Pancreas (tissue), 10 donors: ENCODE data around the gene ITFG1. TPM values are rescaled to one million over a fixed set of nuclear protein-coding genes. Genes with fewer than 3 reads are reported as not detected.
"Not testable (repeated sequence)": the region's sequence is repeated elsewhere in the genome, so short reads cannot be mapped to it uniquely, and the experiment has no call there.

Source experiments
- ATAC-seq, 4 donors: fragments of 200-7000 bp; cut with Tn5 transposase; one replicate each; pipeline versions ENCODE4 v1.8.0 to v1.9.1; 2020; ENCODE audit warnings: mild to moderate bottlenecking in 4 of 4, moderate library complexity in 4 of 4
- DNase-seq, 6 donors: peaks; one replicate each; pipeline ENCODE4 v3.0.0-alpha.2; 2020
- FAIRE-seq: peaks from 2 replicates; lab custom pipeline; 2012; peaks lifted over from hg19 to GRCh38; lab: Jason Lieb, UNC
- H3K27ac ChIP-seq, 4 donors: fragments of 200-600 bp; sonication (generic); 1 replicate in 3 of 4; 2 replicates in 1 of 4; pipeline versions ENCODE4 v1.5.0 to v1.8.0; 2020
- H3K27me3 ChIP-seq, 4 donors: fragments of 200-600 bp; one replicate each; pipeline ENCODE4 v1.8.0; 2021
- H3K36me3 ChIP-seq, 3 donors: fragments of 200-600 bp; sonication (generic) in 1 of 3; one replicate each; pipeline versions ENCODE4 v1.5.0 to v1.8.0; 2020 to 2021
- H3K4me1 ChIP-seq, 3 donors: fragments of 200-600 bp; one replicate each; pipeline ENCODE4 v1.8.0; 2021
- H3K4me3 ChIP-seq, 4 donors: fragments of 200-600 bp; sonication (generic) in 2 of 4; one replicate each; pipeline versions ENCODE4 v1.5.0 to v1.8.0; 2020 to 2021
- H3K9me3 ChIP-seq, 4 donors: fragments of 200-600 bp; one replicate each; pipeline ENCODE4 v1.8.0; 2021
- WGBS, 2 donors: extraction: QIAGEN DNeasy Blood & Tissue Kit; methylation state at CpG; one replicate each; pipeline ENCODE4 v1.1.7; 2013; 5-methylcytosine and 5-hydroxymethylcytosine counted together
- intact Hi-C, 3 donors: fragments of 100-400 bp; cut with DNase I; formaldehyde crosslinking; loops; one replicate each; pipeline versions ENCODE4 v1.11.1 to v1.14.2; 2022
- polyA plus RNA-seq, 2 donors: library from polyadenylated mRNA; stranded (reverse); fragments of 200-250 nt; gene quantifications; one replicate each; pipeline ENCODE4 v1.2.3, GENCODE V29; 2013
- total RNA-seq, 6 donors: library from RNA; stranded (reverse); fragmentation: NEBNext Ultra II Directional in 4 of 6; extraction: Animal tissue kit (Norgen Biotek cat#: 25700) in 4 of 6; gene quantifications; one replicate each; pipeline versions ENCODE4 v1.2.1 to v1.2.4, GENCODE V29; 2021 to 2023
- TF ChIP-seq, protein P1 (sequence below), 4 donors: fragments of 200-600 bp; sonication (generic) in 3 of 4; IDR thresholded peaks; one replicate each; pipeline versions ENCODE4 v1.5.0 to v1.8.0; 2021; ENCODE audit warnings: antibody characterized with exemption in 4 of 4
- donor health status: healthy with polysubstance abuse.
- donor health status: DM: no; HTN: no; CAD: no; lungs with moderate emphysema.
- donor health status: DM: no; HTN: no; CAD: no.
- donor health status: control.
- donor health status: control.
- donor health status: Bipolar disorder and iron deficiency.
- donor health status: DM: yes; HTN: yes; CAD: no.
- donor health status: DM: no; HTN: no; CAD: no.
- donor health status: DM: no; HTN: no; CAD: no.
- donor health status: DM: yes; HTN: yes; CAD: no.

Gene ITFG1
- total and polyA plus RNA-seq, 8 donors = 5.9 to 33.9 (median 21.2) TPM

GRCh38 chr16:47358816-47359215, 102.0 kb downstream of the ITFG1 start:
- Histone ChIP-seq H3K36me3 (no peaks in the 10 kb centered on the region), H3K27me3 (no peaks in the 10 kb centered on the region), H3K4me3 (no peak overlapping the region), H3K4me1 (no peaks in the 10 kb centered on the region), H3K9me3 (no peaks in the 10 kb centered on the region), H3K27ac (no peak overlapping the region)
- DNase-seq (no peak), FAIRE-seq (no peak), ATAC-seq (no peak)
- intact Hi-C loops = no loop called here
- 93 to 100% methylated on average over 2 of the region's 2 CpGs for WGBS, 2 donors
- TF ChIP-seq, protein P1, sequence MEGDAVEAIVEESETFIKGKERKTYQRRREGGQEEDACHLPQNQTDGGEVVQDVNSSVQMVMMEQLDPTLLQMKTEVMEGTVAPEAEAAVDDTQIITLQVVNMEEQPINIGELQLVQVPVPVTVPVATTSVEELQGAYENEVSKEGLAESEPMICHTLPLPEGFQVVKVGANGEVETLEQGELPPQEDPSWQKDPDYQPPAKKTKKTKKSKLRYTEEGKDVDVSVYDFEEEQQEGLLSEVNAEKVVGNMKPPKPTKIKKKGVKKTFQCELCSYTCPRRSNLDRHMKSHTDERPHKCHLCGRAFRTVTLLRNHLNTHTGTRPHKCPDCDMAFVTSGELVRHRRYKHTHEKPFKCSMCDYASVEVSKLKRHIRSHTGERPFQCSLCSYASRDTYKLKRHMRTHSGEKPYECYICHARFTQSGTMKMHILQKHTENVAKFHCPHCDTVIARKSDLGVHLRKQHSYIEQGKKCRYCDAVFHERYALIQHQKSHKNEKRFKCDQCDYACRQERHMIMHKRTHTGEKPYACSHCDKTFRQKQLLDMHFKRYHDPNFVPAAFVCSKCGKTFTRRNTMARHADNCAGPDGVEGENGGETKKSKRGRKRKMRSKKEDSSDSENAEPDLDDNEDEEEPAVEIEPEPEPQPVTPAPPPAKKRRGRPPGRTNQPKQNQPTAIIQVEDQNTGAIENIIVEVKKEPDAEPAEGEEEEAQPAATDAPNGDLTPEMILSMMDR (IDR thresholded peaks at IDR 0.05) = no peak

- WGBS, 2 donors = 99 to 100% methylated on average over 1 to 2 of the region's 2 CpGs
- H3K27ac ChIP-seq, H3K4me3 ChIP-seq, H3K36me3 ChIP-seq, H3K9me3 ChIP-seq, H3K4me1 ChIP-seq, H3K27me3 ChIP-seq, DNase-seq, FAIRE-seq, ATAC-seq, intact Hi-C loops: not testable (repeated sequence)
Observed at GRCh38 chr16:47349029-47349428, 111.8 kb downstream of the ITFG1 start.

DNA sequence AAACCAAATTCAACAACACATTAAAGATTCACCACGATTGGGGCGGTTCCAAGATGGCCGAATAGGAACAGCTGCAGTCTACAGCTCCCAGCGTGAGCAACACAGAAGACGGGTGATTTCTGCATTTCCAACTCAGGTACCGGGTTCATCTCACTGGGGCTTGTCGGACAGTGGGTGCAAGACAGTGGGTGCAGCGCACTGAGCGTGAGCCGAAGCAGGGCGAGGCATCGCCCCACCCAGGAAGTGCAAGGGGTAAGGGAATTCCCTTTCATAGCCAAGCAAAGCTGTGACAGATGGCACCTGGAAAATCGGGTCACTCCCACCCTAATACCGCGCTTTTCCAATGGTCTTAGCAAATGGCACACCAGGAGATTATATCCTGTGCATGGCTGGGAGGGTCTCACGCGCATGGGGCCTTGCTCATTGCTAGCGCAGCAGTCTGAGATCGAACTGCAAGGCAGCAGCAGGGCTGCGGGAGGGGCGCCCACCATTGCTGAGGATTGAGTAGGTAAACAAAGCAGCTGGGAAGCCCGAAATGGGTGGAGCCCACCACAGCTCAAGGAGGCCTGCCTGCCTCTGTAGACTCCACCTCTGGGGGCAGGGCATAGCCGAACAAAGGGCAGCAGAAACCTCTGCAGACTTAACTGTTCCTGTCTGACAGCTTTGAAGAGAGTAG, 113.7 kb downstream of the ITFG1 start:
- H3K9me3 ChIP-seq, ATAC-seq, H3K27me3 ChIP-seq, DNase-seq, H3K27ac ChIP-seq, H3K36me3 ChIP-seq, FAIRE-seq, H3K4me3 ChIP-seq, H3K4me1 ChIP-seq, intact Hi-C loops: not testable (repeated sequence)
- 98% methylated on average over 23 of the region's 23 CpGs for WGBS, 2 donors

- DNase-seq (no peak), ATAC-seq (no peak), FAIRE-seq (no peak)
- Histone ChIP-seq H3K36me3 (no peaks in the 10 kb centered on the region), H3K27me3 (no peaks in the 10 kb centered on the region), H3K9me3 (no peaks in the 10 kb centered on the region), H3K4me1 (no peaks in the 10 kb centered on the region), H3K4me3 (no peak overlapping the region), H3K27ac (no peak overlapping the region)
- 82 to 87% methylated on average over 2 of the region's 2 CpGs for WGBS, 2 donors
- TF ChIP-seq, protein P1 (IDR thresholded peaks at IDR 0.05) = no peak
- intact Hi-C loops = no loop called here
Observed at GRCh38 chr16:47342055-47342454, 118.8 kb downstream of the ITFG1 start.

- H3K4me3 ChIP-seq, H3K9me3 ChIP-seq, H3K4me1 ChIP-seq, ATAC-seq, H3K36me3 ChIP-seq, DNase-seq, intact Hi-C loops, H3K27me3 ChIP-seq, H3K27ac ChIP-seq, FAIRE-seq: not testable (repeated sequence)
- WGBS, 2 donors = 96 to 99% methylated on average over 3 of the region's 3 CpGs
Observed at GRCh38 chr16:47330562-47330961, 130.3 kb downstream of the ITFG1 start.

- H3K9me3 ChIP-seq, H3K36me3 ChIP-seq, H3K27ac ChIP-seq, H3K4me1 ChIP-seq, DNase-seq, intact Hi-C loops, H3K4me3 ChIP-seq, H3K27me3 ChIP-seq, FAIRE-seq, ATAC-seq: not testable (repeated sequence)
- 92 to 100% methylated on average over 2 of the region's 2 CpGs for WGBS, 2 donors
Observed at GRCh38 chr16:47324309-47324708, 136.6 kb downstream of the ITFG1 start.

DNA sequence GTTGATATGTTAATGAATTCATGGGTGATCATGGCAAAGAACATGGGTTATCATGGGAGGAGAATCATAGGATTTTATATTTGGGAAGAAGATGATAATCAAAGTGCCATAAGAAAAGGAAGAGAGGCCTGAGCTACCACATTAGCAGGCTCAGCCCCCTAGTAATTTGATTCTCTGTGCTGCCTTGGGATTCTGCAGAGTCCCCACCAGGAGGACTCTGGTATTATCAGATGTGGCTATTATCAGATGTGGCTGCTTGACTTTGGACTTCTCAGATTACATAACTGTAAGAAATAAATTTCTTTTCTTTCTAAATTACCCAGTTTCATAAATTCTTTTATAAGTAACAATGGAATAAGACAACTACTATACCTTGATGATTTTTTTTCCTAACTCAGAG, 137.6 kb downstream of the ITFG1 start:
- Histone ChIP-seq H3K27me3 (no peaks in the 10 kb centered on the region), H3K9me3 (no peaks in the 10 kb centered on the region), H3K27ac (no peak overlapping the region), H3K4me1 (no peaks in the 10 kb centered on the region), H3K4me3 (no peak overlapping the region), H3K36me3 (no peaks in the 10 kb centered on the region)
- no peak for DNase-seq
- intact Hi-C loops = no loop called here
- FAIRE-seq = no peak
- TF ChIP-seq, protein P1 (IDR thresholded peaks at IDR 0.05) = no peak
- ATAC-seq = no peak
